H1 (cell line): ENCODE results near the gene IL1RAP. TPM values are rescaled to one million over a fixed set of nuclear protein-coding genes. Genes with fewer than 3 reads are reported as not detected.

Source experiments
- CTCF ChIA-PET: fragments of 300-600 bp; sonication (Branson Sonifier 250); formaldehyde crosslinking; loops from one replicate; lab custom pipeline; 2021; ENCODE audit not compliant: partially characterized antibody; lab: Charles Lee
- POLR2A ChIA-PET: fragments of 300-600 bp; sonication (Branson Sonifier 250); formaldehyde crosslinking; loops from one replicate; lab custom pipeline; 2021; ENCODE audit warnings: inconsistent platforms; ENCODE audit not compliant: partially characterized antibody; lab: Charles Lee
- DNase-seq, 2 experiments: peaks; one replicate each; pipeline versions ENCODE4 v3.0.0 to v3.0.0-alpha.2; 2010 to 2022; ENCODE audit warnings: low spot score in 2 of 2, low read depth in 1 of 2, mixed read lengths in 1 of 2
- FAIRE-seq: peaks from 2 replicates; lab custom pipeline; 2011; peaks lifted over from hg19 to GRCh38; lab: Jason Lieb, UNC
- H2AFZ ChIP-seq: 2 replicates; pipeline ENCODE4 v1.8.1; 2012; ENCODE audit warnings: low read length, inconsistent platforms
- H2AK5ac ChIP-seq: 2 replicates; pipeline ENCODE4 v1.6.1; 2013; ENCODE audit warnings: low read depth, low read length
- H2BK120ac ChIP-seq: replicated peaks from 2 replicates; pipeline ENCODE3; 2013; ENCODE audit warnings: low read depth, low read length, inconsistent platforms
- H2BK12ac ChIP-seq: 2 replicates; pipeline ENCODE4 v1.6.1; 2013; ENCODE audit warnings: low read depth, low read length
- H2BK15ac ChIP-seq: 2 replicates; pipeline ENCODE4 v1.6.1; 2013; ENCODE audit warnings: low read length
- H2BK20ac ChIP-seq: 2 replicates; pipeline ENCODE4 v1.6.1; 2013; ENCODE audit warnings: low read length
- H2BK5ac ChIP-seq: 2 replicates; pipeline ENCODE4 v1.6.1; 2013; ENCODE audit warnings: low read depth, low read length
- H3K14ac ChIP-seq: 2 replicates; pipeline ENCODE4 v1.6.1; 2013; ENCODE audit warnings: inconsistent platforms; ENCODE audit not compliant: insufficient read length
- H3K18ac ChIP-seq: 2 replicates; pipeline ENCODE4 v1.6.1; 2013; ENCODE audit warnings: low read length; ENCODE audit errors: extremely low read depth
- H3K23ac ChIP-seq: 2 replicates; pipeline ENCODE4 v1.6.1; 2013; ENCODE audit warnings: inconsistent platforms; ENCODE audit not compliant: insufficient read length
- H3K23me2 ChIP-seq: 2 replicates; pipeline ENCODE4 v1.6.1; 2013; ENCODE audit warnings: low read depth, low read length
- H3K27ac ChIP-seq: 2 replicates; pipeline ENCODE4 v1.6.1; 2011; ENCODE audit warnings: low read depth, low read length, inconsistent platforms
- H3K27me3 ChIP-seq, 4 experiments: replicated peaks in 1 of 4; 1 replicate in 1 of 4; 2 replicates in 3 of 4; pipeline versions ENCODE4 v1.6.1 to v1.8.1; 2011 to 2013; ENCODE audit warnings: low read length in 3 of 4, mild to moderate bottlenecking in 3 of 4, inconsistent platforms in 2 of 4, mixed read lengths in 2 of 4, moderate library complexity in 1 of 4; ENCODE audit not compliant: control insufficient read depth in 3 of 4, insufficient read depth in 3 of 4; ENCODE audit errors: extremely low read depth in 1 of 4
- H3K36me3 ChIP-seq, 4 experiments: 2 replicates each; pipeline versions ENCODE4 v1.6.1 to v1.8.1; 2011 to 2013; ENCODE audit warnings: mild to moderate bottlenecking in 4 of 4, low read length in 3 of 4, moderate library complexity in 2 of 4, control low read depth in 1 of 4, inconsistent platforms in 1 of 4; ENCODE audit not compliant: insufficient read depth in 4 of 4, control insufficient read depth in 2 of 4
- H3K4ac ChIP-seq: replicated peaks from 2 replicates; pipeline ENCODE3; 2013; ENCODE audit warnings: low read length, low read depth, mixed read lengths, inconsistent platforms; ENCODE audit not compliant: insufficient read length
- H3K4me1 ChIP-seq, 4 experiments: replicated peaks in 1 of 4; 1 replicate in 1 of 4; 2 replicates in 3 of 4; pipeline versions ENCODE4 v1.6.1 to v1.8.1; 2011 to 2013; ENCODE audit warnings: low read length in 3 of 4, inconsistent platforms in 2 of 4, mixed read lengths in 1 of 4; ENCODE audit not compliant: insufficient read depth in 4 of 4, control insufficient read depth in 3 of 4
- H3K4me2 ChIP-seq, 2 experiments: 2 replicates each; pipeline versions ENCODE4 v1.6.1 to v1.8.1; 2011 to 2013; ENCODE audit warnings: low read depth in 2 of 2, low read length in 2 of 2, control low read depth in 1 of 2, inconsistent platforms in 1 of 2, mild to moderate bottlenecking in 1 of 2; ENCODE audit not compliant: insufficient read depth in 1 of 2
- H3K4me3 ChIP-seq, 4 experiments: fragments of 200-600, 300-600 bp in 1 of 4; sonication (generic), shearing (Covaris generic), sonication (Bioruptor Twin) in 1 of 4; 2 replicates each; pipeline versions ENCODE4 v1.5.1 to v1.8.1; 2011 to 2016; ENCODE audit warnings: low read length in 4 of 4, low read depth in 3 of 4, control low read depth in 2 of 4, inconsistent platforms in 2 of 4, mild to moderate bottlenecking in 2 of 4, mixed read lengths in 1 of 4, moderate library complexity in 1 of 4; ENCODE audit not compliant: insufficient read depth in 2 of 4; ENCODE audit errors: extremely low read depth in 1 of 4
- H3K56ac ChIP-seq: replicated peaks from 2 replicates; pipeline ENCODE3; 2013; ENCODE audit warnings: low read depth, mild to moderate bottlenecking, mixed read lengths, low read length, inconsistent platforms; ENCODE audit not compliant: insufficient read length
- H3K79me1 ChIP-seq: 2 replicates; pipeline ENCODE4 v1.6.1; 2013; ENCODE audit warnings: low read depth, low read length, control low read depth
- H3K79me2 ChIP-seq, 2 experiments: 2 replicates each; pipeline versions ENCODE4 v1.6.1 to v1.8.1; 2012 to 2013; ENCODE audit warnings: low read length in 2 of 2, mild to moderate bottlenecking in 2 of 2, inconsistent platforms in 1 of 2; ENCODE audit not compliant: insufficient read depth in 2 of 2, control insufficient read depth in 1 of 2
- H3K9ac ChIP-seq, 4 experiments: replicated peaks in 1 of 4; 1 replicate in 1 of 4; 2 replicates in 3 of 4; pipeline versions ENCODE4 v1.6.1 to v1.8.1; 2011 to 2013; ENCODE audit warnings: low read depth in 3 of 4, low read length in 3 of 4, control low read depth in 2 of 4, mild to moderate bottlenecking in 2 of 4, moderate library complexity in 2 of 4, inconsistent platforms in 1 of 4; ENCODE audit errors: extremely low read depth in 1 of 4
- H3K9me3 ChIP-seq, 2 experiments: 2 replicates each; pipeline versions ENCODE4 v1.6.1 to v1.8.1; 2012 to 2013; ENCODE audit warnings: mild to moderate bottlenecking in 2 of 2, moderate library complexity in 2 of 2, control low read depth in 1 of 2, inconsistent platforms in 1 of 2, low read depth in 1 of 2, low read length in 1 of 2, mixed read lengths in 1 of 2; ENCODE audit not compliant: insufficient read depth in 2 of 2
- H4K20me1 ChIP-seq, 2 experiments: replicated peaks in 1 of 2; 2 replicates each; pipeline versions ENCODE3 to v1.8.1; 2011 to 2013; ENCODE audit warnings: inconsistent platforms in 2 of 2, low read length in 2 of 2, mild to moderate bottlenecking in 1 of 2; ENCODE audit not compliant: insufficient read depth in 2 of 2, control insufficient read depth in 1 of 2
- H4K5ac ChIP-seq: 2 replicates; pipeline ENCODE4 v1.6.1; 2013; ENCODE audit warnings: low read length, low read depth, mixed read lengths, inconsistent platforms; ENCODE audit not compliant: insufficient read length
- H4K8ac ChIP-seq: 2 replicates; pipeline ENCODE4 v1.8.0; 2013; ENCODE audit warnings: mild to moderate bottlenecking, moderate library complexity, low read length, inconsistent platforms; ENCODE audit not compliant: insufficient read depth; ENCODE audit errors: extremely low read depth
- H4K91ac ChIP-seq: replicated peaks from 2 replicates; pipeline ENCODE3; 2013; ENCODE audit warnings: low read length, mixed read lengths, inconsistent platforms; ENCODE audit not compliant: insufficient read length
- BACH1 ChIP-seq: IDR thresholded peaks from 2 replicates; pipeline ENCODE4 v1.6.1; 2012; ENCODE audit warnings: low read length, improper control_type of control experiment
- CBX8 ChIP-seq: fragments of 300-800, 300-1000 bp; sonication (generic); IDR thresholded peaks from 2 replicates; pipeline ENCODE4 v1.7.1; 2016; ENCODE audit warnings: low read depth, low read length, borderline replicate concordance
- CEBPB ChIP-seq: IDR thresholded peaks from 2 replicates; pipeline ENCODE4 v1.6.1; 2012; ENCODE audit warnings: low read depth, low read length
- GTF2F1 ChIP-seq: IDR thresholded peaks from 2 replicates; pipeline ENCODE4 v1.6.1; 2012; ENCODE audit warnings: low read depth, low read length, improper control_type of control experiment, borderline replicate concordance
- KDM5A ChIP-seq: fragments of 200-600 bp; IDR thresholded peaks from 2 replicates; pipeline ENCODE4 v1.7.1; 2012; ENCODE audit warnings: mild to moderate bottlenecking, low read length, inconsistent platforms, mixed read lengths
- PHF8 ChIP-seq: fragments of 200-600 bp; sonication (generic); conservative IDR thresholded peaks from 2 replicates; pipeline ENCODE4 v1.7.1; 2012; ENCODE audit warnings: low read depth, mild to moderate bottlenecking, inconsistent platforms, low read length, moderate library complexity
- SIN3A ChIP-seq, 2 experiments: IDR thresholded peaks in 1 of 2; conservative IDR thresholded peaks in 1 of 2; 2 replicates each; pipeline ENCODE4 v1.6.1; 2011 to 2012; ENCODE audit warnings: low read length in 2 of 2, improper control_type of control experiment in 1 of 2, low read depth in 1 of 2, mild to moderate bottlenecking in 1 of 2
- SP1 ChIP-seq: IDR thresholded peaks from 2 replicates; pipeline ENCODE4 v1.6.1; 2011; ENCODE audit warnings: low read depth, low read length
- TAF1 ChIP-seq: IDR thresholded peaks from 2 replicates; pipeline ENCODE4 v1.6.1; 2011; ENCODE audit warnings: mild to moderate bottlenecking, low read depth, low read length
- TCF12 ChIP-seq: IDR thresholded peaks from 2 replicates; pipeline ENCODE4 v1.6.1; 2011; ENCODE audit warnings: low read depth, mild to moderate bottlenecking, low read length
- TEAD4 ChIP-seq: IDR thresholded peaks from 2 replicates; pipeline ENCODE4 v1.6.1; 2012; ENCODE audit warnings: low read depth, low read length, inconsistent platforms, mixed read lengths
- ZNF274 ChIP-seq: IDR thresholded peaks from 2 replicates; pipeline ENCODE4 v1.7.0; 2012; ENCODE audit warnings: low read length, borderline replicate concordance; ENCODE audit errors: extremely low read depth
- WGBS, 2 experiments: shearing (Covaris generic) in 1 of 2; methylation state at CpG; one replicate each; pipeline versions ENCODE4 v1.1.6 to v1.1.7; 2013 to 2015; ENCODE audit warnings: low lambda C conversion rate in 2 of 2, mixed read lengths in 2 of 2, inconsistent platforms in 1 of 2, low coverage in 1 of 2, missing lambda C conversion rate in 1 of 2; ENCODE audit not compliant: insufficient replicate concordance in 2 of 2, insufficient coverage in 1 of 2, insufficient read length in 1 of 2; ENCODE audit errors: extremely low coverage in 1 of 2, missing lambda C conversion rate in 1 of 2; 5-methylcytosine and 5-hydroxymethylcytosine counted together
- polyA plus RNA-seq, 7 experiments: library from polyadenylated mRNA; depleted of rRNA in 3 of 7; stranded (reverse) in 5 of 7; unstranded in 2 of 7; fragments of >200 nt in 5 of 7; fragments of 200-250 nt in 2 of 7; gene quantifications; 1 replicate in 5 of 7; 2 replicates in 1 of 7; 4 replicates in 1 of 7; pipeline versions ENCODE4 v1.2.1 to v1.2.3, GENCODE V29; 2011 to 2013; ENCODE audit warnings: missing spikeins in 2 of 7, mixed read lengths in 2 of 7
- total RNA-seq: library from RNA; stranded (reverse); fragmentation: NEBNext Ultra II Directional; extraction: Animal tissue kit (Norgen Biotek cat#: 25700); gene quantifications from 2 replicates; pipeline ENCODE4 v1.2.1, GENCODE V29; 2021

IL1RAP gene
- total and polyA plus RNA-seq, 2 of the 8 experiments (the other 6 are each of a cell fraction or from before 2014, with no cell fraction given): 2.4 to 3.9 TPM

DNA sequence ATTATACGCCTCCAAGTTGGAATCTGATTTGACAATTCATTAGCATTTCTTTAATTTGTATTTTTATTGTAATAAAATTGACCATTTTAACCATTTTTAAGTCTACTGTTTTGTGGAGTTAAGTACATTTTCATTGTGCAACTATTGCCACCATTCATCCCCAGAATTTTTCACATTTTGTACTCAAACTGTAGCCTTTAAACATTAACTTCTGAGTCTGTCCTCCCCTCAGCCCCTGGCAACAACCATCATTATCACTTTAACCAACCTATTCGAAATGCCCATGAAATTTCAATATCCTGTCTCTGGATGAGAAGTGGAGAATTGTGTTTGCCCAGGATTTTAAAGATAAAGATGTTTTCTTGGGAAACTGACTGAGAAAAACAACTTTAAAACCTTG lies 27.7 kb downstream of the IL1RAP start:
- H3K18ac ChIP-seq: no peak overlapping the region
- H4K91ac ChIP-seq: no peak overlapping the region
- H3K27ac ChIP-seq: no peak overlapping the region
- no peak overlapping the region for H2BK20ac ChIP-seq
- no peaks in the 10 kb centered on the region for H3K23me2 ChIP-seq
- no peak overlapping the region for H3K23ac ChIP-seq
- DNase-seq (no peak), FAIRE-seq (no peak)
- H2AK5ac ChIP-seq: no peak overlapping the region
- H3K4me3 ChIP-seq: no peak overlapping the region
- peaks cover 0 to 6% (median 2%) of the 10 kb centered on the region in 4 experiments; a peak in 3 of 7 replicates for H3K4me1 ChIP-seq
- H3K56ac ChIP-seq: no peak overlapping the region
- no peak overlapping the region for H3K14ac ChIP-seq
- POLR2A ChIA-PET: no interaction called here
- CTCF ChIA-PET: interaction anchor here (1.2 kb wide), 1 partner anchor 8 kb away, joined by 6 read pairs; no protein-coding TSS in a partner anchor
- H3K9me3 ChIP-seq: no peaks in the 10 kb centered on the region
- H4K5ac ChIP-seq: no peak overlapping the region
- H3K9ac ChIP-seq: no peak overlapping the region
- peaks cover 15 to 42% (median 35%) of the 10 kb centered on the region in 4 experiments for H3K27me3 ChIP-seq
- no peak overlapping the region for H2AFZ ChIP-seq
- H4K20me1 ChIP-seq: no peaks in the 10 kb centered on the region
- H3K79me1 ChIP-seq: no peaks in the 10 kb centered on the region
- H2BK5ac ChIP-seq: no peak overlapping the region
- WGBS, 2 experiments: 75% methylated on average over 2 of the region's 2 CpGs; no CpG with 5 or more reads in 1 of the 2 experiments
- no peak overlapping the region for H3K4ac ChIP-seq
- H2BK12ac ChIP-seq: no peak overlapping the region
- H3K36me3 ChIP-seq: no peaks in the 10 kb centered on the region
- no peak overlapping the region for H2BK15ac ChIP-seq
- no peaks in the 10 kb centered on the region for H3K79me2 ChIP-seq
- H4K8ac ChIP-seq: no peak overlapping the region
- H2BK120ac ChIP-seq: no peak overlapping the region
- no peak overlapping the region for H3K4me2 ChIP-seq
- TF ChIP-seq PHF8 (no peak), KDM5A (no peak), ZNF274 (no peak), SIN3A (conservative IDR thresholded peaks at IDR 0.05 in 1 of 2, IDR thresholded peaks at IDR 0.05 in 1 of 2; ENCODE audit: low read depth in 1 of 2, low read length in 2 of 2) (no peak), CBX8 (no peak), BACH1 (no peak), SP1 (no peak), TEAD4 (no peak), TAF1 (no peak), GTF2F1 (no peak), CEBPB (no peak), TCF12 (no peak)
